HG03060 (cell line): ENCODE results near the gene VSIG8.

ENCODE experiments used
- ATAC-seq: cut with Tn5 transposase; IDR thresholded peaks from one replicate; pipeline ENCODE4 v1.9.1; 2021; ENCODE audit warnings: low read depth, moderate number of reproducible peaks; ENCODE audit not compliant: unreplicated experiment

Gene VSIG8

DNA sequence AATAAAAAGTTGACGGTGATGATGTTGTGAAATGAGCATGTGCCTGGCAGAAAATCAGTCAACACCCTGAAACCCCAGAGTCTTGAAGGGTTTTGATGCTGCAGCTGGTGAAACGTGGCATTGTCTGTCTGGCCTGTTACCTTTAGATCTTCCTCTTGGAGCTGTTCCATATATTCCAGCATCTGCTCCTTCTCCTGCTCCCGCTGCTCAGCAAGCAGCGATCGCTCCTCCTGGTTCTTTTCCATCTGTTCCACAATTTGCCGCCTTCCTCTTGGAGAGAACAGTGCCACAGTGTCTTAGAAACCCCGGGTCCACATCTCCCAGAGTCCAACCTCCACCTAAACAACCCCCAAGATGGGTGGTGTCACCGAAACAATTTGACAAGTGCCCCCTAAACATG is 21.8 kb upstream of the VSIG8 start:
- no peak for ATAC-seq

DNA sequence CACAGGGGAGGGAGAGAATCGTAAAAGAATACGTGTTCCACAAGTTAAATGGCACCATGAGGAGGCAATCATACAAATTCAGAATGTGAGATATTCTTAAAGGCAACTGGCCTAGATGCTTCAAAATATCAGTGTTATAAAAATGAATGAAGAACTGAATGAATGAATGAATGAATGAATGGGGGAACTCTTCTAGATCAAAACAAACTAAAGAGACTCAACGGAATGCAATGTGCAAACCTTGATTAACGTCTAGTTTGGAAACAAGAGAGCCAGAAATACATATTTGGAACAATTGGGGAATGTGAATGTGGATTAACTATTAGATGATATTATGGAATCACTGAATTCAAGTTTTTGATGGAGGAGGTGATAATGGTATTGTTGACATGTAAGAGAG is 20.7 kb upstream of the VSIG8 start:
- no peak for ATAC-seq

GRCh38 chr1:159882527-159882862 is 20.0 kb upstream of the VSIG8 start:
- ATAC-seq, result no peak

DNA sequence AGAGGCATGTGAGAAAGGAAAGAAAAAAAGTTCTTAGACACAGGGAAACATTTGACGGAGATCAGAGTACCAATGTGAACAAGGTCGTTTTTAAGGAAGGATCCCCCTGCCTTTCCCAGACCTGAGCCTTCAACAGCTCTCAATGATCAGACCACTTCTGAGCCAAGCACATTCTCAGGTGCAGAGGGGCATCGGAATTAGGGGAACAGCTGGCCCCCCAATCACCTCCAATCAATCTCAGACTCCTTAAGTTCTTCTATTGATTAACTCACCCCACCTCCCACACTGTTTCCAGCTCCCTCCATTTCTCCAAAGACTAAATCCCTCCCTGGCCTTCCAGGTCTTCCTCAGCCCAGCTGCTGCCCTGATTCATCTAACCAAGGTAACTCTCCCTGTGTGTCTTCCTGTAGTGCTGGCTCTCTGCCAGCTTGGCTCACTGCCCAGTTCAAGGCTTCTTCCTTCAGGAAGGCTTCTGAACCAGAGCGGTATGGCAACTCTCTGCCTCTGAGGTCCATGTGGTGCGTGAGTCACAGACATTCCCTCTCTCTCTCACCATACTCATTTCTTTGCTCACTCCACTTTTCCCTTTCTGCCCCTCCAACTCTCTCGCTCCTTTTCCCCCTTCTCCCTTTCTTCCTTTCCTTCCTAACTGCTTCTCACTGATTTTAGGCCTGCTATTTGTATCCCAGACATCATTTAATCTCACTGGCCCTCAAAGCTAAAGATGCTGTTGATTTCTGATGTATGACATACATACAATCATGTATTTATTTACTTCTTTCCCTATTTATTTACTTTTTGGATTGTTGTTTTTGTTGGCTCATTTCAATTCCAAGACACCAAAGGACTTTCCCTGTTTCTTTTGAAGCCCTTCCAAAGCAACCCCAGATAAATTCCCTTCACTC is 19.4 kb upstream of the VSIG8 start:
- ATAC-seq, result no peak

GRCh38 chr1:159880430-159880829 is 18.0 kb upstream of the VSIG8 start:
- ATAC-seq, result no peak

GRCh38 chr1:159879977-159880376 is 17.5 kb upstream of the VSIG8 start:
- no peak for ATAC-seq

- ATAC-seq, result no peak
These were observed 16.7 kb upstream of the VSIG8 start for GRCh38 chr1:159879136-159879535.

GRCh38 chr1:159877695-159878444 is 15.4 kb upstream of the VSIG8 start:
- ATAC-seq, result no peak

DNA sequence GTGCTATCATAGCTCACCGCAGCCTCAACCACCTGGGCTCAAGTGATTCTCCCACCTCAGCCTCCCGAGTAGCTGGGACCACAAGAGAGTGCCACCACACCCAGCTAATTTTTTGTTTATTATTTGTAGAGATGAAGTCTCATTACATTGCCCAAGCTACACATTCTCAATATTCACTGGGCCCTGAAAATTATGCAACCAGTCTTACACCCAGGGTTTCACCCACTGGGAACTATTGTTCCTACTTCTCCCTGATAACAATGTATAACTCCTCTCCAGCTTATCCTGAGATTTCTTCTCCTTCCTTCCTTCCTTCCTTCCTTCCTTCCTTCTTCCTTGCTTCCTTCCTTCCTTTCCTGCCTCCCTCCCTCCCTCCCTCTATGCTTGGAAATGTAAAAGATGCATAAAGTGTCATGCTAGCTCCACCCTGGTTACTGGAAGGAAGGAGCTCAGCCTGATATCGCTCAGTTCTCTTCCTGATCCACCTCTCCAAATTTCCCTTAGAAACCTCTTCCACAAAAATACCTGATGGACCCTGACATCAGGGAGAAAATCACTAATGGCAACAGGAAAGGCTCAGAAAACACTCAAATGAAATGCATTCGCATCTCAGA is 11.2 kb upstream of the VSIG8 start:
- no peak for ATAC-seq

- no peak for ATAC-seq
These were observed 10.4 kb upstream of the VSIG8 start for GRCh38 chr1:159872891-159873290.

DNA sequence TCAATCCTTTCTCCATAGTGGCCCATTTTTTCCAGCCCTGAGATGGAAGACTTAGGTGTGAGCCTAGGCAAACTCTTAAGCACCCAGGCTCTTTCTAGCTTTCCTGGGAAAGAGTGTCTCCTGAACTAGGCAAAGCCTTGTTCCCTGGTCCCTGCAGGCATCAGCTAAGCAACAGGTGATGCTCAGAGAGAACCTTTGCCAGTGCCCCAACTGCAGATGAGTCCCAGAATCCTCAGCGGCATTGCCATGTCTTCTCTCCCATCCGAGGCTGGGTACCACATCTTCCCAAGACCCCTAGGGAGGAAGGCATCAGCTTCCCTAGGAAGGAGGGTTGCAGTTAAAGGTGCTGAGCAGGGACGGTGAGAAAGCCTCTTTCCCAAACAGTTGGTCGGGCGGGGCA is 8.2 kb upstream of the VSIG8 start:
- no peak for ATAC-seq

- no peak for ATAC-seq
These were observed 7.2 kb upstream of the VSIG8 start for GRCh38 chr1:159869607-159870006.

DNA sequence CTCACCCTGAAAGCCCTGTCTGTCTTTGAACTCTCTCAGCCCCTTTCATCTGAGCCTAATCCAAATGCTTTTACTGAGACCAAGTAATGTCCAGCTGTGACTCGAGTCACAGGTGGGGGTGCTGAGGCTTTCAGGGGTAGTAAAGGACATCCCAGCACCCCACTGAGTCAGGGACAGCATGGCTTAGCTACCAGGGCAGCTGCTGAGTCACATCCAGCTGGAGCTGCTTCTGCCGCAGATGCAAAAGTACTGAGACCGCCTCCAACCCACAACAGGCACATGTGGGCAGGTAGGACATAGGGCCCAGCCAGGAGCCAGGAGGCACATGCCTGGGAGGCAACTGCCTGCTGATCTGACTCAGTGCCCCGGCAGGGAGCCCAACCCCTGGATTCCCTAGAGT is 6.7 kb upstream of the VSIG8 start:
- no peak for ATAC-seq

DNA sequence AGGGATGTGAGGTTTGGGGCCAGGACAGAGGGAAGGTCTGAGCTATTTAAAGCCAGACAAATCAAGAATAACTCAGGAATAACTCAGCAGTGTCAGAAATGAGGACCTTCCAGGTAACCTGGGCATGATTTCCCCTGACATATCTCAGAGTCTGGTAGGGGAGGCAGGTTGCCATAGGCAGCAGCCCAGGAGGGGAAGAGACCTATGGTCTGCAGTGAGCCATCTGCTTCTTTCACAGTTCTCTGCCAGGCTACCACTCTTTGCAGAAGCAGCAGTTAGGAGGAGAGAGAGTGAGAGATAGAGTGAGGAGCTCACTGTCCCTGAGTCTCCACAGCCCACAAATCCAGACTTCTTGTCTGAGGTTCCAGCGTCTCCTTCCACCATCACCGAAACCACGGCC is 6.3 kb upstream of the VSIG8 start:
- no peak for ATAC-seq

GRCh38 chr1:159867664-159868026 is 5.2 kb upstream of the VSIG8 start:
- no peak for ATAC-seq

DNA sequence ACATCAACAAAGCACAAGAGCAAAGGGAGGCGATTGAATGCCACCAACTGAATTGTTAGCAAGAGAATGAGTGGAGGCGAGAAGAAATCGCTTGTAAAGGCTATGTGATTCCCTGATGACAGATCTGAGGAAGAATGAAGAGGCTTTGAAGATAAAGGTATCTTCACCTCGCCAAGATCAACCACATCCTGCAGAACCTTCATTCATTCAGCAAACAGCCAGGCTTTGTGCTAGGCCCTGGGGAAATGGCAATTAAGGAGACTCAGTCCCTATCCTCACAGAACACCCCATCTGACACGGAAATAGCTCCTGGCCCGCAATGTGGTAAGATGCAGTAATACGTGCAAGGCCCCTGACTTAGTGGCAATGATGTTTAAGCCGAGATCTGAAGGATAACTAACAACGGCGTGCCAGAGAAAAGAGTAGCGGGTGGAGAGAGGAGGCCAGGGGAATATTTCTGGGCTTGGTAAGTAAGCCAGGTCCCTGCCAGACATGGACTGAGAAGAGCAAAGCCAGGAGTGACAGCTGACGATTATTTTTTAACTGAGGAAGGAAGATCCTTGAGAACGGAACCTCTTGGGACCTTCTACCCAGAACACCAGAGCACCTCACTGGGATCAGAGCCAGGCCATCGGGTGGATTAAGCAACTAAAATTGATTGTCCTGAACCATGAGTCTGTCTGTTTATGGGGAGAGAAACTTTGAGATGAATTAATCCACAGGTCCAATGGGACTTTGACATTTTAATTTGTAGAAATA is 4.6 kb upstream of the VSIG8 start:
- no peak for ATAC-seq

DNA sequence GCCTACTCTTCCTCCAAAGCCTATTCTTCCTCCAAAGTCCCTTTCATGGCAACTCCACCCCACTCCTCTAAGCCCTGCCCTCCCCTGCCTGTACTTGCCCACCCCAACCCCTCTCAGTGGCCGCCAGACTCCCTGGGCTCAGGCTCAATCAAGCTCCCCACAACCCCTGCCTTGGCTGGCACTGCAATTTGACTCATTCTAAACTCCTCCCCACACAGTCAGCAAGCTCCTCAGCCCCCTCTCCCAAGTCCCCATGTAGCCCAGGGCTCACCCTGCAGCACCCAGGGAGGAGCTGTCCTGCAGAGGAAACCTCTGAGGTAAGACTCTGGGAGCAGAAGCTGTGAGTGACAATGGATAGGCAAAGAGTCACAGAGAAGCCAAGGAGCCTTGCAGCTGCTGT is 3.6 kb upstream of the VSIG8 start:
- no peak for ATAC-seq

GRCh38 chr1:159864262-159864661 is 1.8 kb upstream of the VSIG8 start:
- ATAC-seq, result no peak

- no peak for ATAC-seq
These were observed 426 bp downstream of the VSIG8 start for GRCh38 chr1:159862031-159862430.

DNA sequence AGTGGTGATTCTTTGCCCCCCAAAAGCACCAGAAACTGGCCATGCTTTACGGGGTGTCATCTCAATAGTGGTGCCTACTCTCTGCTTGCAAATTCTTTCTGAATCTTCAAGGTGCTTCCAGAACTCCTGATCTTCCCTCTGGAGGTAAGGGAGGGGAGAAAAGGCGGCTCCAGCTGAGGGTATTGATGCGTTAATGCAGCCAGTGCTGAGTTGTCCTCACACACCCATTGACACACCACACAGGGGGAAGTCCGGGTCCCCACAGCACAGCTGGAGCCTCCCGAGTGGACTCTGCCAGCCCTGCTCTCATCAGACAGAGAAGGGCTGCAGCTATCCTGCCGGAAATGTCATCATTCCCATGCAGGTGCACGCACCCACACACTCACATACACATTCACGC is 1.2 kb downstream of the VSIG8 start:
- no peak for ATAC-seq

DNA sequence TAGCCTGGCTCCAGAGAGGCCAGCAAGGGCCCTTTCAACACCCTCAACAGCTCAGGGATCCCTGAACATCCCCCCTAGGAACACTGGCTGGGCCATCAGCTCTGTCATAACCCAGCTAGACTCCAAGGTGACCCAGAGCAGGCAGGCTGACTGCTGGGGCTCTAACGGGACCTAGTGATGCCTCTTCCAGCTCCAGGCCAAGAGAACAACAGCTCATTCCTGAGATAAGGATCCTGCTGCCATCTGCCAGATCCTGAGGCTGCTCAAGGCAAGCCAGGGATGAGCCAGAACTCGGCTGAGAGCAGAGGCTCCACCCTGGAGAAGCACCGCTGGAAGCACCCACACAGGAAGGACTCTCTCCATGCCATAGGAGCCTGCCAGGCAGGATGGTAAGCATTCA is 2.0 kb downstream of the VSIG8 start:
- no peak for ATAC-seq
